Measurements from ENCODE around the gene TRAPPC1.

DNA sequence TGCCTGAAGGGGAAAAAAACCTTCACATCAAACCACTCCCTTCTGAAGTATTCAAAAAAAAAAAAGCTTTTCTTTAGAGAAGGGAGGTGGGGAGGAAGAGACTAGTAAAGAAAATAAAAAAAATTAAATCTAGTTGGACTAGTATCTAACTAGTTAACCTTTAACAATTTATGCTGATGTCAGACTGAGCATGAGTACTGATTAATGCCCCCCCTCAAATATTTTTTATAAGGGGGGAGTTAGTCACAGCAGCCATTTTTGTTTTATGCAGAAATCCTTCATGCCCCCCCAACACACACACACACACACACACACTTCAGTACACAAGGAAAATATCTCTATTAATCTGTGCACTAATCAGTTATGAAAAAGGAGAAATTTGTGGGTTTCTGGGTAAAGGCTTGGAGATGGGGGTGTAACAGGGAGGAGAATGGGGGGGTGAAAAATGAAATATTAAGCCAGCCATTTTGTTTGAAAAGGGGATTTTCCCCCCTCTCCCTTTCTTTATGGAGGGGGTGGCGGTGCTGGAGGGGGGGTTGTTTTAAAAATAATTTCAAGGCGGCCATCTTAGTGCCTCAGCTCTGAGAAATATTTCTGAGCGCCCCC, 47.9 kb downstream of the TRAPPC1 start:
- TF ChIP-seq GATA2 (IDR thresholded peaks at IDR 0.05; ENCODE audit: low read depth, low read length) = no peak
- no peak for TF ChIP-seq GATA3 (IDR thresholded peaks at IDR 0.05; ENCODE audit: low read depth, low read length)
